Pulmonary artery endothelial cell (primary cell): ENCODE results near the gene PLCB4. TPM values are rescaled to one million over a fixed set of nuclear protein-coding genes. Genes with fewer than 3 reads are reported as not detected.
"Not testable (repeated sequence)": the region's sequence is repeated elsewhere in the genome, so short reads cannot be mapped to it uniquely, and the experiment has no call there.

Experiments
- DNase-seq: peaks from one replicate; pipeline ENCODE4 v3.0.0-alpha.2; 2011; ENCODE audit warnings: low read depth, low spot score
- total RNA-seq: library from RNA; depleted of rRNA; stranded (reverse); fragments of >200 nt; gene quantifications from 2 replicates; pipeline ENCODE4 v1.2.3, GENCODE V29; 2014

Gene PLCB4
- total RNA-seq, 1 donor from 2014 or later, result 1.3 TPM

DNA sequence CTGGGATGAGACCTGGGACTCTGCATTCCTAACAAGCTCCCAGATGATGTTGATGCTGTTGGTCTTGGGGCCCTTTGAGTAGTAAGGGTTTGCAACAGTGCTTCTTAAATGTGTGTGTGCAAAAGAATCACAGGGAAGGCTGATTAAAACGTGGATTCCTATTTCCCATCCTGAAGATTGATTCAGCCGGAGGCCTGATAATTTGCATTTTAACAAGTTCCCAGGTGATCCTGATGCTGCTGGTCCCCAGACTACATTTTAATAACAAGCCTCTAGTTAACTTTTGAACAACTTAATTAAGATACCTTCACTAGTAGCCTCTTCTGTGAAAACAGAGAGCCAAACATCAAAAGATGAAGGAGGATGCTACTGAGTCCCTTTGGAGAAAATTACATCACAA is 289.1 kb downstream of the PLCB4 start:
- DNase-seq, result no peak

DNA sequence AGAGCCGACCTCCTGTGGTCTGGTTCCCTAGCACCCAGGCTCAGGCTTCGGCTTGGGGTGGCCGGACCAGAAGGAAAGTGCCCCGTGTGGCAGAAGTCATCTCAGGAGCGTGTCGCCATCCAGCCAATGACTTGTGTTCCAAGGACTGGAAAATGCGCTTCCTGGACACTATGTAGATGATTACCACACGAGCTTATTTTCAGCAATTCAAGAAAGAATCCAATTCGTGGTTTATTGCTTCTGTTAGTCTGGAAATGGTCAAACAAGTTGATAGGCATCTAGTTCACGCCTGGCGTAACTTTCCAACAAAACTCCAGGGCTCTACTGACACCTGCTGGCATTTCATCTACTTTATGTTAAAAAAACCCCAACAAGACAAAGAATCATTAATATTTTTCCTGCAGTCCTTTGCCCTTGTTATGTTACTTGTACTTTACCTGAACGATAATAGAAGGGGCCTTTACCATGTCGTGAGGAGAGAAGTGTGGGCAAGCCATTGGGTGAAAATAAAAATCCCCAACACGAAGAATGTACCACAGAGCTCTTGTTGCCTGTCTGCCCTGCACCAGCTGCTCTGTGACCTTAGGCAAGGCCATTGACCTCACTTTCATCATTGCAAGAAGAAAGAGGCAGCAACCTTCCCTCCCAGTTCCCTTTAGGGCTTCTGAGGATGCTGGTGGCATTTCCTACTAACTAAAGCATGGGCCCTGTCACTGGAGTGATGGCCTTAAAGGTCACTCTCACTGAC is 290.8 kb downstream of the PLCB4 start:
- peak; percentile 27 for DNase-seq

DNA sequence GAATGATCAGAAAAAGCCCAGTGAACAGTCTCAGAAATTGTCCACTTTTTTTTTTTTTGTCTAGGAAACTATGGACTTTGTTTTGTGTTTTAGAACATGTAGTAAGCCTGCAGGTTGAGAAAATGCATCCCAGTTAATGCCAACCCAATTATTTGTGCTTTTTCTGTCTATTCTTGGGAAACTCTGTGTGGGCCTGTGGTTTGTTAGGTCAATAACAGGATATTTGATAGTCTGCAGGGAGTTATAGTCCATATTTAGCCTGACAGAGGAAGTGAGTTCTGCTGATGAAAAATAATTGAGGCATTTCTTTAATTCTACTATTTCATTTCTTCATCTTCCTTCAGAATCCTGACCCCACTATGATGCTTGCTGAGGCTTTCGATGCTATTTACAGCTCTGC is 291.5 kb downstream of the PLCB4 start:
- no peak for DNase-seq

DNA sequence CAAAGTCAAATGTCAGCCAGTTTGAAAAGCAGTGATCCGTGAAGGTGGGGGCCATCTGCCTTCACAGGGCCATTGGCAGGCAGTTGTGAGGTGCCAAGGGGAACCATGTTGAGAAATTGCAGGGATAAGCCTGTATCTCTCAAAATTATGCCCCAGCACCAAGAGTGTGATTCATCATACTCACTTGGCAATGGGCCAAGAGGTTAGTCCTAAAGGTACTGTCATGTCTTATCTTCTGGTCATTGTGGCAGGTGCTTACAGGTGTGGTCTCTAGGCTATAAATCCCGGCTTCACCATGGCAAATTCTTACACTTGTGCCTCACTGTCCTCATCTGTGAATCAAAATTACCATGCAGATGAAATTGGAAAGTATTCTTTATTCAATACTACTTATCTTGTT is 294.8 kb downstream of the PLCB4 start:
- DNase-seq, result no peak

DNA sequence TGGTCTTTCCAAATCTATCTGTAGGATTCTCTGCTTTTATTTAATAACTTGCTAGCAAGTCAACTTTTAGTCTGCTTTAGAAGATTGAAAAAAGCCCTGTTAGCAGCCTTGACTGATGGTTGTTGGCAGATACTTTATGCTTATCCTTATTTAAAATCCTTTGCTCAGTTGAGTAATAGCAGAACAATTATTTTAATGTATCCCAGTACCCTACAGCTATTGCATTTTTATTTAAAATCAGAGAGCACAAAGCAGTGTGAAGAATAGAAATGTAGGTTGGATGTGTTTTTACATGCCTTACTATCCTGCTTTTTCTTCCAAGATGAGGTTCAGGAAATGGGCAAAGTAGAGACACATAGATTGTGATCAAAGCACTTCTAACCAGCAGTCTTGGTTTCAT is 298.4 kb downstream of the PLCB4 start:
- DNase-seq, result no peak

DNA sequence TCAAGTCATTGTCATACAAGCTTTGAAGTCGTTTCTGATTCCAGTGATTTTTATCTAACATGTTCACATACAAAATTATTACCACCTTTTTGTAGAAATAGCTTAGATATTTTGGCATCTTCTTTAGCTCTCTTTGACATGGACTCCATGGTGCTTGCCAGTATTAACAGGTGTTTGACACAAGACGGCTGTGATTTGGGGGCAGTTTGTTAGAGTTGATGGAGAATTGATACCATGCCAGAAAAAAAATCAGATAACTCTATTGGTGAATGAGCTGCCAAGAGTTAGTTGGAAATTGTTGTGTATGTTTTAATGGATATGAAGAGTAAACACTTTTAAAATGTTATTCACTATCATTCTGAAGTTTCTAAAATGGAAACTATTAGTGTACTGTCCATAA is 298.9 kb downstream of the PLCB4 start:
- DNase-seq, result no peak

DNA sequence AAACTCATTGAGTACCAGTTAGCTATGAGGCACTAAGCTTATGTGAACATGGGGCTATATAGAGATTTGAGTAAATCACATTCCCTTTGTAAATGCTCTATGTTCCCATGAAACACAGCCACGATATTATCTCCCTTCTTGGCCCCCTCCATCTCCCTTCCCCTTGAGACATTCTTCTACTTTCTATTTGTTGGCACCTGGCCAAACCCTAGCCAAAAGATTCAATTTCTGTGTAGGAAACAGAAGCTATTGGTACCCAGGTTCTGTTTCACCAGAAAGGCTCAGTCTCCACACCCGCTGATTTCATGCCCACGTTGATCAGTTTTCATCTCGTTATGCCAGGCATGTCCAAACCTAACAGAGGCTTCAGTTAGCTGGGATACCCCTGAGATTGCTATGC is 300.0 kb downstream of the PLCB4 start:
- DNase-seq, result no peak

DNA sequence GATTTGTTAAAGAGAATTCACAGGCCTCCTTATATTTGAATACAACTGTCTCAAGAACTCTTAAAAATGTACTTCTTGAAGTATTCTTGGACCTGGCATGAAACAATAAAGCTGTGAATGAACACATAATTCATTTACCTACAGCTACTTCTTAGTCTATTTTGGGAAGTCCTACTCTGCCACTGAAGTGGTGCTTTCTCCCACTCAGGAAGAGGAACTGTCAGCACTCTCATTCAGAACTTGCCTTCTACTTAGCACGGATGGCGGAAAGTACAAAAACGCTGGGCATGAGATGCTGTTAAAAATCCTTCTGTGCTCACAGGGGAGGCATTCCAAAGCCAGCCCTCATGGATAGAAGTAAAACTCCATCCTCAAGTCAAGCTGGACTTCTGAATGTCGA is 300.7 kb downstream of the PLCB4 start:
- no peak for DNase-seq

DNA sequence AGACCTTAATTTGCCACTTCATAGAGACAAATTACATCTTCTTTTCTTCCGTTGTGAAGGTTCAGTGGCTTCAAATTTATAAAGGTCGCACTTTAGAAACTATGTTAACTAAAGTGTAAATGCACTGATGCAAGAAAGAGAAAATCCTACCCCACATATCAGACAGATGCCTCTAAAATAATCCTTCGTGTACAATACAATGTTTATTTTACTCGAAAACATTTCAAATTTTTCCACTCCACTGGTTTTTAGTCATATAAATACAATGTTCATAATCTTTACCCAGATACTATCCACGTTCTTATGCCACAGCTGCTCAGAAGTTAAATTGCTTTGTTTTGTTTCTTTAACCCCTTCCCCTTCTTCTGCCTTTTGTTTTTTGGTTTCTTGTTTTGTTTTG is 305.2 kb downstream of the PLCB4 start:
- no peak for DNase-seq

DNA sequence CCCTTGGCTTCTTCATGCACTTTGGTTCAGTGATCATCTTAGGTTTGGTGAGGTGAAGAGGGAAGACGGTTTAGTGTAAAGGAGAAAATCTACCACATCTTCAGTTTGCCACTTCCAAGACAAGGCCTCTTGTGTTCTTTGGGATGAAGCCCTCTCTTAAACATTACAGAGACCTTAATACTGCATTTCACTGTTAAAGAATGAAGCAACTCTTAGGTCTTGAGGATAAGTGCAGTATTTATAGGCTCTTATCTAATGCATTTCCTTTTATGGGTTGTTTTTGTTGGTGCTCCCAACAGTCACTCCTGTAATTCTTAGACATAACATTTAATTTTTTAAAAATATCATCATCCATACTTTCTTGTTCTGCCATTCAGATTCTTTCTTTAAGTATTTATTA is 305.6 kb downstream of the PLCB4 start:
- no peak for DNase-seq

DNA sequence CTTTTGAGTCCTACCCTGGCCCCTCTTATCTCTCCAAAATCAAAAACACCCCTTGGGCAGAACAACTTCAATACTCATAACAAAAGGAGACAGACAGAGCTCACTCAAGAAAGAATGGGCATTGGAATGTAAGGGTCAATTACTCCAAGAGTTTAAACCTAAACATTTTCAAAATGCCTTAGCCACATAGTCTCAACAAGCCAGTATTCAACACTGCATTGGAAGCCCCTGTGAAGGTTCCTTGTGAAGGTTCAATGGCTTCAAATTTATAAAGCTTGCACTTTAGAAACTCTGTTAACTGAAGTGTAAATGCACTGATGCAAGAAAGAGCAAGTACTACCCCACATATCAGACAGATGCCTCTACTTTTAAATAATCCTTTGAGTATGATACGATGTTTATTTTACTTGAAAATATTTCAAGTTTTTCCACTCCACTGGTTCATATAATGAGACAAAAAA is 306.4 kb downstream of the PLCB4 start:
- DNase-seq, result no peak

DNA sequence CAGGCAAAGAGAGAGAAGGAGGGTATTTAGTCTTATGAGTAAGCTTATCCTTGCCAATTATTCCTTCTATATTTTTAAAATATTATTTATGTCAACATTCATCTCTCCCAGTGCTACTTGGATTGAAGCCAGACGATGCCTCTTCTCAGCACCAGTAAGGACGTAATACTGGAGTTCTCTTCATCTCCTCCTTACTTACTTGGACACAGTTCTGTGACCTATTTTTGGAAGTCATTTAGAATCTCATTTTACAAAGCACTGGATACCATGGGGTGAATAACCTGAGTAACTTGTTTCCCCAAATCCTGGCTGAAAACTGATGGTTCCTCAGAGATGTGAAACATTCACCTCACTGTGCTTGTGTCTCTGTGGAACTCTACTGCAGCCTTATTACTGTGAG is 308.1 kb downstream of the PLCB4 start:
- no peak for DNase-seq

DNA sequence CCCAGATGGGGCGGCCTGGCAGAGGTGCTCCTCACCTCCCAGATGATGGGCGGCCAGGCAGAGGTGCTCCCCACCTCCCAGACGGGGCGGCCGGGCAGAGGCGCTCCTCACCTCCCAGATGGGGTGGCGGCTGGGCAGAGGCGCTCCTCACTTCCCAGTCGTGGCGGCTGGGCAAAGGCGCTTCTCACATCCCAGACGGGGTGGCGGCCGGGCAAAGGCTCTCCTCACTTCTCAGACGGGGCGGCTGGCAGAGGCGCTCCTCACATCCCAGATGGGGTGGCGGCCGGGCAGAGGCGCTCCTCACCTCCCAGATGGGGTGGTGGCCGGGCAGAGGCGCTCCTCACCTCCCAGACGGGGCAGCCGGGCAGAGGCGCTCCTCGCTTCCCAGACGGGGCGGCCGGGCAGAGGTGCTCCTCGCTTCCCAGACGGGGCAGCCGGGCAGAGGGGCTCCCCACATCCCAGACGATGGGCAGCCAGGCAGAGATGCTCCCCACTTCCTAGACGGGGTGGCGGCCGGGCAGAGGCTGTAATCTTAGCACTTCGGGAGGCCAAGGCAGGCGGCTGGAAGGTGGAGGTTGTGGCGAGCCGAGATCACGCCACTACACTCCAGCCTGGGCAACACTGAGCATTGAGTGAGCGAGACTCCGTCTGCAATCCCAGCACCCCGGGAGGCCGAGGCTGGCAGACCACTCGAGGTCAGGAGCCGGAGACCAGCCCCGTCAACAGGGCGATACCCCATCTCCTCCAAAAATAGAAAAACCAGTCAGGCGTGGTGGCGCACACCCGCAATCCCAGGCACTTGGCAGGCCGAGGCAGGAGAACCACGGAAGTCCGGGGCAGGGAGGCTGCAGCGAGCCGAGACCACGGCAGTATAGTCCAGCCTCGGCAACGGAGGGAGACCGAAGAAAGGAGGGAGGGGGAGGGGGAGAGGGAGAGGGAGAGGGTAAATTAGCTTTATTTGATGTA is 316.7 kb downstream of the PLCB4 start:
- not testable (repeated sequence) for DNase-seq

DNA sequence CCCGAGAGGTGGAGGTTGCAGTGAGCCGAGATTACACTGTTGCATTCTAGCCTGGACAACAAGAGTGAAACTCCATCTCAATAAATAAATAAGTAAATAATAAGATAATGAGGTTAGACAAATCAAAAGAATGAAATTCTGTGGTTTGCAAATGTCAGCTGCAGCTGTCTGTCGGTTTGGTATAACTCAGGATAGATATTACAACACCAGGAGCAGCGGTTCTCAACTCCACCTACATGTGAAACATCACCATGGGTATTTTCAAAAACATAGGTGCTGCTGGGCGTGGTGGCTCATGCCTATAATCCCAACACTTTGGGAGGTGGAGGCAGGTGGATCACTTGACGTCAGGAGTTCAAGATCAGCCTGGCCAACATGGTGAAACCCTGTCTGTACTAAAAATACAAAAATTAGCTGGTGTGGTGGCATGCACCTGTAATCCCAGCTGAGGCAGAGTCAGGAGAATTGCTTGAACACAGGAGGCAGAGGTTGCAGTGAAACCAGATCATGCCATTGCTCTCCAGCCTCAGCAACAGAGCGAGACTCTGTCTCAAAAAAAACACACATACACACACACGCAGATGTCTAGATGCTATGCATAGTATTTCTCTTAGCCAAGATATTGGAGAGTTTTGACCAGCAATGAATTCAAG is 319.4 kb downstream of the PLCB4 start:
- DNase-seq, result no peak

DNA sequence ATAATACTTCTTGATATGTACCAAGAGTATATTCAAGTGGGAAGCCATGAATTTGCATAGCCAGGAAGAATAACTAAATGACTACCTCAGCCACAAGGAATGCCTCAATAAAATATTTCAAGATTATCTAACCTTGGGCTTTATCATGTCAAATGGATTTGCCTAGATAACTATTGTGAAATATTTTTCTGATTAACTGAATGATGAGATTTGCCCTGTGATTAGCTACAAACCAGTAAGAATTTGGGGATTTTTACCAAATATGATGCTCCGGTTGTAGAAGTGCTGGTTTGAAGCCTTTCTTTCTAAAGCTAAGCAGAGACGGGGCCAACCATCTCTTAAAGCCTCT is 319.9 kb downstream of the PLCB4 start:
- DNase-seq, result no peak

DNA sequence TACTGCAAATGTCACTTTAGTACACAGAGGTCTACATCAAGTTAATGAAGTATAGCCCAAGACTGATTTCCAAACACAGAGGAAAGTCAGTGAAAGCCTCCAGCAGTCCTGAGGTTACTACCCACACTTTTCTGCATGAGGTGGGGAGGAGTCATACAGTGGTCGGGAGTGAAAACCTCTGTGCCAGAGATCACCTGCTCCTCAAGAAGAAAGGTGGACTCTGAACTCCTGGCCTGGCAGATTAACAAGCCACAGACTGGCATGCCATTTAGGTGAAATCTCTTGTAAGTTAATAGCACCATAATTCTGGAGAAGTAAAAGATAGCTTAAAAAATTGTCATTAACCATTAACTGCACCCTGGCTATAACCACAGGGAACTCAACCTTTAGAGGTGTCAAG is 320.5 kb downstream of the PLCB4 start:
- DNase-seq, result no peak

DNA sequence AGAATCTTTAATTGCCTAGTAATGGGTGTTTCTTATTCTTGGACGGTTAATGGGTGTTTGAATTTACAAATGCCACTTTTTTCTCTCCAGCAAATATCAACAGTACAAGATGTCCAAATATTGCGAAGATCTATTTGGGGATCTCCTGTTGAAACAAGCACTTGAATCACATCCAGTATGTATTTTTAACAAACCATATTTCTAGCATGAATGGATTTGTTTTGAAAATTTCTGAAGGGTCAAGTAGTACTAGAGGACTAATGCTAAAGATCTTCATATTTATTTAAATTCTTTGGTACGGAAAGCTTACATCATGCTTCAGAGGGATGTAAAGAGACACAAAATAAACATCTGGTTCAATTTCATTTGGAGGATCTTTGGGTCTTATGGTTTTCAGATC is 321.6 kb downstream of the PLCB4 start:
- no peak for DNase-seq

DNA sequence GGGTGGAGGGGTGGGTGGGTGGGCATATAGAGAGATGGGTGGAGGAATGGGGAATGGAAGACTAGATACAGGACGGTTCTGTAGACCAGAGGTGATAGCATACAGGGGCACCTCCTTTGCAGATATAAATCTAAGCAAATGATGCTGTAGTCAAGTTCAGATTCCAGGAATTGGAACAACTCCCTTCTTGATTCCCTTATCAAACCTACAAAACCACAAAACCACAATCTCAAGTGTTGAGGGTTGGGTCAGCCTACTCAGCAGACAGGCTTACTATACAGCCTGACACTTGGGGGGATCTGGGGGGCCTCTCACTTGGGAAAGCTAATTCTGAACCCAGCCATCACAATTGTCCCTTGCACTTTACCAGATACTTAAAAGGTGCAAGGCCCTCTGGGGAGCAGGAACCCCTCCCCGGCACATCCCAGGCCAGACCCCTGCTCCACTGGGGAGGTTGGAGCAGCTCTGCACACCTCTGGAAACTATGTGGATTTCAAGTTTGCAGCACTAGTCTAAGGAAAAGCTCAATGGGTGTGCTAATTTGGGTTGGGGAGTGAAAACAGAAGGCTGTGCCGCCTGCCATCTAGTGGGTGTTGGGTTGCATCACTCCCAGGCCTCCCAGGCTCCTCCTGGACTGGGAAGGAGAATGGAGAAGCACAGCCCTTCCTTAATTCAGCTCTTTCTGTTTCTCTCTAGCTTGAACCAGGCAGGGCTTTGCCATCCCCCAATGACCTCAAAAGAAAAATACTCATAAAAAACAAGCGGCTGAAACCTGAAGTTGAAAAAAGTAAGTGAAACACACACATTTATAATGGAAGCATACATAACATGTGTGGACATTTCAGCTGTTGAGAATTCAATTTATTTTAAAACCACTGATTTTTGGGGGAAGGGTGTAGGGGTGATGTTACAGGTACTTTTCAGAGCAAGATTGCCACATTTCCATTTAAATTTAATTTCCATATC is 324.3 kb downstream of the PLCB4 start:
- no peak for DNase-seq

DNA sequence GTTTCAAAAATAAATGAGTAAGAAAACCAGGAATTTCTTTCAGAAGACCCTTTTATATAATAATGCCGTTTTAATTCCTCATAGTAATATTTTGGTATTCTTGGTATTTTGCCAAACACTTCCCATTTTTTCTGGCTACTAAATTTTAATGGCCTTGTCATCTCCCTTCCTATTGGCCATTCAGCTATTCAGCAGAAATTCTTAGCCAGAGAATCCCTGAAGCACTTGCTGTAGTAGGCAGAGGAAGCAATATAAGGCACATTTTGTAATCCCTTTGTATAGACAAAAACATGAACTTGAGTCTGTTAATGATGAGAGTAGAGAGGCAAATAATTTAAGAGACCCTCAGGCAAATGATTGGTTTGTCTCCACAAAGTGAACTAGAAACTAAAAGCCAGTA is 327.1 kb downstream of the PLCB4 start:
- DNase-seq, result no peak

DNA sequence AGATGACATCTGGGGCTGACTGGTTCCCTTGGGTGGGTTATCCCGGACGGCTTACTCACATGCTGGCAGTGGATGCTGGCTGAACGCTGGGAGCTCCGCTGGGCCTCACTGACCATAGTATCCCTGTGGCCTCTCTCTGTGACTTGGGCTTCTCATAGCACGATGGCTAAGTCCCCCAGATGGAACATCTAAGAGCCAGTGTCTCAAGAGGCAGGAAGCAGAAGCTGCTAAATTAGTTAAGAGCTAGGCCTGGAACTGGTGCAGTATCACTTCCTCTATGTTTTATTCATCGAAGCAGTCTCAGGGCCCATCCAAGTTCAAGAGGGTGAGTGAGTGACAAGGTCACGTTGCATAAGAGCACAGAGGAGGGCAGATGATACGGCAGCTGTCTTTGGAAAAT is 329.0 kb downstream of the PLCB4 start:
- no peak for DNase-seq

DNA sequence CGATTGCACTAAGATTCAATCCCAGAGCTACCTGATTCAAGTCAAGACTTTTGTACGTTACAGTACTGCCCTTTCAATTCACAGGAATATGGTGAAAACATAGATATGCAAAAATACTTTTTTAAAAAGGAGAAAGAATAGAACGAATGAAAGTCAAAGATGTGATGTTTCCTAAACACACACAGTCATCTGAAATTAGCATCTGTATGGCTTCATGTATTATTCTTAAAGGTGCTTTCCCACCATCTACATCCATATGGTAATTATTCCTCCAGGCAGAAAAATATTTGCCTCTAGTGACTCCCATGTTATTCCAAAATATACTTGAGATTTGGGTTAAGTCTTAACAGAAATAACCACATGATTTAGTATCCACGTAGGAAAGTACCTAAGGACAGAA is 330.0 kb downstream of the PLCB4 start:
- DNase-seq, result no peak
